Measurements from ENCODE around the gene CALHM4. TPM values are rescaled to one million over a fixed set of nuclear protein-coding genes. Genes with fewer than 3 reads are reported as not detected.

The CALHM4 gene
- total and polyA plus RNA-seq, 11 donors = 0.10 to 0.67 TPM; not detected in 9

- Histone ChIP-seq H3K27me3 (no peaks in the 10 kb centered on the region), H3K4me1 (peaks cover 0 to 16% (median 5%) of the 10 kb centered on the region in 12 donors), H3K4me3 (no peak overlapping the region), H3K27ac (no peak overlapping the region), H3K9me3 (no peaks in the 10 kb centered on the region), H3K36me3 (no peaks in the 10 kb centered on the region)
- ATAC-seq (peak in 3 of 4 donors; percentile 89 to 90 (median 90)), DNase-seq (peak in 4 of 5 donors; percentile 33 to 56 (median 54))
- TF ChIP-seq CTCF (IDR thresholded peaks at IDR 0.05) (peak; percentile 70 to 88 (median 81)), POLR2A (IDR thresholded peaks at IDR 0.05) (no peak)
- WGBS, 4 donors = 80 to 84% (median 83%) methylated on average over 12 of the region's 12 CpGs
- intact Hi-C loops (cut with DNase I) = loop anchor here in 9 of 10 donors (2.0 to 10.0 kb wide), 7 partner anchors 85 to 315 kb away; no protein-coding TSS in a partner anchor
Observed at GRCh38 chr6:116531675-116532570, 21.6 kb upstream of the CALHM4 start.

GRCh38 chr6:116533233-116533957 lies 20.2 kb upstream of the CALHM4 start:
- H3K9me3 ChIP-seq = no peaks in the 10 kb centered on the region
- TF ChIP-seq POLR2A (IDR thresholded peaks at IDR 0.05) = no peak
- TF ChIP-seq CTCF (IDR thresholded peaks at IDR 0.05) = no peak
- DNase-seq = no peak

GRCh38 chr6:116535109-116535508 lies 18.4 kb upstream of the CALHM4 start:
- H3K27ac ChIP-seq = no peak overlapping the region
- intact Hi-C loops (cut with DNase I) = loop anchor here in 5 of 10 donors (5.0 to 10.0 kb wide), 3 partner anchors 37 to 112 kb away; partner anchors contain the start of gene RWDD1 (in 1 of the 5)
- peaks cover 0 to 6% (median 0%) of the 10 kb centered on the region in 12 donors for H3K4me1 ChIP-seq
- no peak overlapping the region for H3K4me3 ChIP-seq
- TF ChIP-seq POLR2A (IDR thresholded peaks at IDR 0.05) (no peak), CTCF (IDR thresholded peaks at IDR 0.05) (no peak)
- no peak for ATAC-seq
- no peaks in the 10 kb centered on the region for H3K27me3 ChIP-seq
- no peak for DNase-seq
- no peaks in the 10 kb centered on the region for H3K9me3 ChIP-seq
- no peaks in the 10 kb centered on the region for H3K36me3 ChIP-seq

More at GRCh38 chr6:116533233-116533957, 20.2 kb upstream of the CALHM4 start:
- H3K36me3 ChIP-seq = no peaks in the 10 kb centered on the region
- ATAC-seq = no peak
- H3K27ac ChIP-seq = no peak overlapping the region
- H3K4me3 ChIP-seq = no peak overlapping the region
- 65 to 73% (median 70%) methylated on average over 9 of the region's 9 CpGs for WGBS, 4 donors
- no peaks in the 10 kb centered on the region for H3K27me3 ChIP-seq
- peaks cover 0 to 13% (median 1%) of the 10 kb centered on the region in 12 donors for H3K4me1 ChIP-seq
- intact Hi-C loops (cut with DNase I) = loop anchor here in 9 of 10 donors (2.0 to 10.0 kb wide), 7 partner anchors 86 to 316 kb away; no protein-coding TSS in a partner anchor
